Thyroid gland (tissue), 4 donors: ENCODE results near the gene TP73.

ENCODE experiments used
- POLR2A ChIP-seq, 2 donors: fragments of 450-650 bp; IDR thresholded peaks; one replicate each; pipeline ENCODE4 v1.6.1; 2017; ENCODE audit warnings: antibody characterized with exemption in 2 of 2, mild to moderate bottlenecking in 2 of 2, moderate library complexity in 1 of 2
- TF ChIP-seq, protein P1 (sequence below), 6 experiments: fragments of 200-600 bp in 3 of 6; fragments of 450-650 bp in 3 of 6; sonication (generic) in 3 of 6; IDR thresholded peaks; one replicate each; pipeline ENCODE4 v1.5.1; 2016 to 2019; ENCODE audit warnings: antibody characterized with exemption in 6 of 6, mild to moderate bottlenecking in 2 of 6, inconsistent platforms in 1 of 6, moderate library complexity in 1 of 6

DNA sequence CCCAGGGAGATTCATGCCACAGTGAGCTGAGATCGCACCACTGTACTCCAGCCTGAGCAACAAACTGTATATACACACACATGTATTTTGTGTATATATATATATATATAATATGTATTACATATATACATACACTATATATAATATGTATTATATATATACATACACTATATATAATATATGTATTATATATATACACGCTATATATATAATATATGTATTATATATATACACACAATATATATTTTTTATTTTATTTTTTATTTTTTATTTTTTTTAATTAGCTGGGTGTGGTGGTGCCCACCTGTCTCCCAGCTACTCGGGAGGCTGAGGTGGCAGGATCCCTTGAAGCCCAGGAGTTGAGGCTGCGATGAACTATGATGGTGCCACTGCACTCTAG, 9.3 kb downstream of the TP73 start:
- TF ChIP-seq, protein P1, sequence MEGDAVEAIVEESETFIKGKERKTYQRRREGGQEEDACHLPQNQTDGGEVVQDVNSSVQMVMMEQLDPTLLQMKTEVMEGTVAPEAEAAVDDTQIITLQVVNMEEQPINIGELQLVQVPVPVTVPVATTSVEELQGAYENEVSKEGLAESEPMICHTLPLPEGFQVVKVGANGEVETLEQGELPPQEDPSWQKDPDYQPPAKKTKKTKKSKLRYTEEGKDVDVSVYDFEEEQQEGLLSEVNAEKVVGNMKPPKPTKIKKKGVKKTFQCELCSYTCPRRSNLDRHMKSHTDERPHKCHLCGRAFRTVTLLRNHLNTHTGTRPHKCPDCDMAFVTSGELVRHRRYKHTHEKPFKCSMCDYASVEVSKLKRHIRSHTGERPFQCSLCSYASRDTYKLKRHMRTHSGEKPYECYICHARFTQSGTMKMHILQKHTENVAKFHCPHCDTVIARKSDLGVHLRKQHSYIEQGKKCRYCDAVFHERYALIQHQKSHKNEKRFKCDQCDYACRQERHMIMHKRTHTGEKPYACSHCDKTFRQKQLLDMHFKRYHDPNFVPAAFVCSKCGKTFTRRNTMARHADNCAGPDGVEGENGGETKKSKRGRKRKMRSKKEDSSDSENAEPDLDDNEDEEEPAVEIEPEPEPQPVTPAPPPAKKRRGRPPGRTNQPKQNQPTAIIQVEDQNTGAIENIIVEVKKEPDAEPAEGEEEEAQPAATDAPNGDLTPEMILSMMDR (IDR thresholded peaks at IDR 0.05): no peak
- TF ChIP-seq POLR2A (IDR thresholded peaks at IDR 0.05): no peak
